Esophagus (tissue), 2 donors: ENCODE data around the gene EDNRB. TPM values are rescaled to one million over a fixed set of nuclear protein-coding genes. Genes with fewer than 3 reads are reported as not detected.
"Not testable (repeated sequence)": the region's sequence is repeated elsewhere in the genome, so short reads cannot be mapped to it uniquely, and the experiment has no call there.

ENCODE experiments used
- H3K27ac ChIP-seq, 2 donors: one replicate each; pipeline ENCODE4 v1.5.1; 2013; ENCODE audit warnings: low read depth in 2 of 2, mild to moderate bottlenecking in 2 of 2, inconsistent platforms in 1 of 2, low read length in 1 of 2, moderate library complexity in 1 of 2
- H3K27me3 ChIP-seq, 2 donors: one replicate each; pipeline ENCODE4 v1.6.1; 2013; ENCODE audit warnings: low read length in 2 of 2, control low read depth in 1 of 2, mild to moderate bottlenecking in 1 of 2; ENCODE audit not compliant: insufficient read depth in 2 of 2, control insufficient read depth in 1 of 2
- H3K36me3 ChIP-seq, 2 donors: one replicate each; pipeline ENCODE4 v1.6.1; 2013; ENCODE audit warnings: low read length in 1 of 2; ENCODE audit not compliant: control insufficient read depth in 2 of 2, insufficient read depth in 2 of 2
- H3K4me1 ChIP-seq, 2 donors: one replicate each; pipeline ENCODE4 v1.6.1; 2013; ENCODE audit warnings: low read length in 1 of 2; ENCODE audit not compliant: control insufficient read depth in 2 of 2, insufficient read depth in 2 of 2
- H3K4me3 ChIP-seq, 2 donors: one replicate each; pipeline ENCODE4 v1.5.1; 2013; ENCODE audit warnings: low read length in 2 of 2, mild to moderate bottlenecking in 2 of 2, low read depth in 1 of 2, moderate library complexity in 1 of 2
- H3K9me3 ChIP-seq, 2 donors: one replicate each; pipeline ENCODE4 v1.6.1; 2013; ENCODE audit warnings: mild to moderate bottlenecking in 2 of 2, low read depth in 1 of 2, low read length in 1 of 2, moderate library complexity in 1 of 2; ENCODE audit not compliant: control insufficient read depth in 2 of 2, insufficient read depth in 1 of 2
- WGBS, 2 donors: extraction: QIAGEN DNeasy Blood & Tissue Kit; methylation state at CpG; one replicate each; pipeline ENCODE4 v1.1.7; 2013; 5-methylcytosine and 5-hydroxymethylcytosine counted together
- polyA plus RNA-seq, 2 donors: library from polyadenylated mRNA; stranded (reverse); fragments of 200-250 nt; gene quantifications; one replicate each; pipeline ENCODE4 v1.2.3, GENCODE V29; 2013
- donor health status: healthy with polysubstance abuse.
- donor health status: Bipolar disorder and iron deficiency.

EDNRB gene
- polyA plus RNA-seq, 2 donors, result 0.65 to 1.5 TPM

DNA sequence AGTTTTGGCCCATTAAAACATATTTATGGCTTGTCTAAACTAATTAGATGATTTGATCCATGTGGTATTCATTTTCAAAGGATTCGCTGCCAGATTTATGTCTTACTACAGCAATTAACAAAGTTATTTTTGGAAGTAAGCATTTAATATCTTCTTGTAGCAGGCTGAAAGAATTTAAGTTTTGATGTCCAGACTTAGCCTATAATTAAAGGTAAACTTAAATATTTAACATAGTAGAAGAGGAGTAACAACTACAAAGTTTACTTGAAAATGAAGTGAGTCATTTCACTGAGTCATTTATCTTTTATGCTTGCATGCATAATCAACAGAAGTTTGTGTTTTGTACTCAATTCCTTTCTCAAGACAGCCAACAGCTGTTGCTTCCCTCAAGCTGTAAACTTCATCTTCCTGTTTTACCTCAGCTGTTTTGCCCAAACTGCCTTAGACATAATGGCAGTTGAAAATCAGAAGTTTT, 58.1 kb downstream of the EDNRB start:
- H3K27ac ChIP-seq, result no peak overlapping the region
- H3K4me3 ChIP-seq, result no peak overlapping the region
- WGBS, 2 donors, result 55 to 58% methylated on average over 1 of the region's 1 CpG
- H3K36me3 ChIP-seq, result no peaks in the 10 kb centered on the region
- H3K4me1 ChIP-seq, result no peaks in the 10 kb centered on the region
- no peaks in the 10 kb centered on the region for H3K9me3 ChIP-seq
- no peaks in the 10 kb centered on the region for H3K27me3 ChIP-seq

DNA sequence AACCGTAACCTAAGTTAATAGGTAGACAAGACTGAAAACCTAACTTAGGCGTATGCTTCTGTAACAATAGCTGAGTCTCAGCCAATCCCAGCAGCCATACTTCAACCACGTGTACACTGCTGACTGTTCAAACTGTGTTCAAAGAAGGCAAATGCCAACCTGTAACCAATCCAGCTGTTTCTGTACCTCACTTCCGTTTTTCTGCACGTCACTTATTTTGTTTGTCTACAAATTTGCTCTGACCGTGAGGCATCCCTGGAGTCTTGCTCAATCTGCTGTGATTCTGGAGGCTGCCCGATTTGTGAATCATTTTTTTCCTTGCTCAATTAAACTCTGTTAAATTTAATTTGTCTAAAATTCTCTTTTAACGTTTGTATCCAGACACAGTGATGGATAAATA, 59.2 kb downstream of the EDNRB start:
- H3K36me3 ChIP-seq, result no peaks in the 10 kb centered on the region
- no peak overlapping the region for H3K27ac ChIP-seq
- H3K4me3 ChIP-seq, result no peak overlapping the region
- H3K4me1 ChIP-seq, result no peaks in the 10 kb centered on the region
- H3K9me3 ChIP-seq, result no peaks in the 10 kb centered on the region
- no peaks in the 10 kb centered on the region for H3K27me3 ChIP-seq
- 62 to 65% methylated on average over 8 of the region's 8 CpGs for WGBS, 2 donors

DNA sequence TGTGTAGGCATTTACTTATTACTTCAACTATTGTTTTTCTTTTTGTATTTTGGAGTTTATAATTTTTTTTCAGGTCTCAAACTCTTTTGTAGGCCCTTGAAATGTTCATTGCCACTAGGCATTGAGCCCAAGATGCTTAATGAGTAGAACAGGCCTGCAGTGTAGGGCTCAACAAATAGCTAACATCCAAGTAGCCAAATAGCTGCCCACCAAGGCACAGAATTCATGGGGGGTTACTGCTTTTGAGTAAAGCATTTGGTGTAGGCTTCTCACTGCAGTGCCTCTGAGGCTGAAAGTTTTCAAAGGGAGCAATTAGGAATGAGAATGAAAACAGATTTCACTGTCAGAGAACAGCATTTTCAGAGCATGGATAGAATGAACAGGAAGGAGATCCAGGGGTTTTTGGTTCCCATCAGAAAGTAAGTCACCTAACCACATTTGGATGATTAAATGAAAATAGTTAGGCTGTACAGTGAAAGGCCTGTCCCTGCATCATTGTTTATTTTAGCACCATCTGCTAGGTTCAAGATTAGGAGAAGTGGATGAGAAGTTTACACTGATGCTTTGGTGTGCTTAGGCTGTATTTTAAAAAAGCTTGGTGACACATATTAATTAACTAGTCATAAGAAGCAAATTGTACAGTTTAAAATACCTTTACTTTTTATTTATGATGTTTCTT, 61.0 kb downstream of the EDNRB start:
- Histone ChIP-seq H3K4me1 (no peaks in the 10 kb centered on the region), H3K9me3 (no peaks in the 10 kb centered on the region), H3K27me3 (no peaks in the 10 kb centered on the region), H3K36me3 (no peaks in the 10 kb centered on the region), H3K27ac (no peak overlapping the region), H3K4me3 (no peak overlapping the region)

DNA sequence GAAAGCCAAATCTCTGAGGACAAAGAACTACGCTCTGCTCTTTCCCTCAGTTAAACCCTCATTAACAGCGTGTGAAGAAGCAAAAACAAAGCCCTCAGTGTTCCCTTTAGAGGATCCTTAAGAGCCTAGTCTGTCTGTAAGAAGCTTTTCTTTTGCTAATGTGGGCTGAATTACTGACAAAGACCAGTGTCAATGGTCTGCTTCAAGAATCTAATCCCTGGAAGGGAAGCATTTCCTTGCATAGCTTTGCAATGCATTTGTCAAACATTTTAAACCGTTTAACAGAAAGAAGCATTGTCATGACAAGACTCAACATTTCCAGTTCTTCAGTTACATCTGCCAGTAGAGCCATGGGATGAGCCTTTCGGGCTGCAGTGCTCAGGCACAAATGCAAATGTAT, 64.9 kb downstream of the EDNRB start:
- no peaks in the 10 kb centered on the region for H3K36me3 ChIP-seq
- WGBS, 2 donors, result 24 to 34% methylated on average over 4 of the region's 4 CpGs
- no peak overlapping the region for H3K27ac ChIP-seq
- no peaks in the 10 kb centered on the region for H3K4me1 ChIP-seq
- H3K4me3 ChIP-seq, result no peak overlapping the region
- H3K9me3 ChIP-seq, result no peaks in the 10 kb centered on the region
- H3K27me3 ChIP-seq, result no peaks in the 10 kb centered on the region

DNA sequence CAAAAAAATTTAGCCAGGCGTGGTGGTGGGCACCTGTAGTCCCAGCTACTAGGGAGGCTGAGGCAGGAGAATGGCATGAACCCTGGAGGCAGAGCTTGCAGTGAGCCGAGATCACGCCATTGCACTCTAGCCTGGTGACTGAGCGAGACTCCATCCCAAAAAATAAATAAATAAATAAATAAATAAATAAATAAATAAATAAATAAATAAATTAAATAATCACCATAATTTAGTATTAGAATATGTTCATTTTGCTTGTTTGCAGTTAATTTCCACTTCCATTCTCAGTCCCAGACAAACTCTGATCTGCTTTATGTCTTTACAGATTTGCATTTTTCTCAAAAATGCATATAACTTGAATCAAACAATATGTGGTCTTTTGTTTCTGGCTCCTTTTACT, 70.6 kb downstream of the EDNRB start:
- not testable (repeated sequence) for H3K36me3 ChIP-seq, H3K27me3 ChIP-seq, H3K4me3 ChIP-seq, H3K4me1 ChIP-seq, H3K9me3 ChIP-seq, H3K27ac ChIP-seq
- 90 to 92% methylated on average over 4 of the region's 4 CpGs for WGBS, 2 donors

DNA sequence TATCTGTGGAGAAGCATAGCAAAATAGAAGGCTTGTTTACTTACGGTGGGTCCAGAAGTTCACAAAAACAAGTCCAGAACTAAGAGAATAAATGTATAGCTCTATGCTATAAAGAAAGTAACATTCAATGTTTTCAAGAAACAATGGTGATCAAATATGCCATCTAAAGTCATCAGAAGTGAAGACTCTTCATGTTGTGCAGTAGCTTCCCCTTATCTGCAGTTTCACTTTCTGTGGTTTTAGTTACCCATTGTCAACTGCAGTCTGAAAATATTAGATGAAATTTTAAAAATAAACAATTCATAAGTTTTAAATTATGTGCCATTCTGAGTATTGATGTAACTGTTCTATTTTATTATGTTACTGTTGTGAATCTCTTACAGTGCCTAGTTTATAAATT, 72.5 kb downstream of the EDNRB start:
- WGBS, 2 donors, result 82 to 89% methylated on average over 1 of the region's 1 CpG

More for the DNA sequence above, 72.5 kb downstream of the EDNRB start:
- Histone ChIP-seq H3K9me3 (no peaks in the 10 kb centered on the region), H3K36me3 (no peaks in the 10 kb centered on the region), H3K27ac (no peak overlapping the region), H3K4me3 (no peak overlapping the region), H3K4me1 (no peaks in the 10 kb centered on the region), H3K27me3 (no peaks in the 10 kb centered on the region)

Other genes starting within 250 kb of the EDNRB start
- gene SLAIN1, start 221.1 kb downstream of the EDNRB start, polyA plus RNA-seq, result 1 to 10 TPM; 1.3 to 2.3 TPM